GM12891 (cell line): Measurements from ENCODE around the gene EPDR1.

Source experiments
- DNase-seq: peaks from one replicate; pipeline ENCODE4 v3.0.0; 2011; ENCODE audit warnings: low spot score; ENCODE audit not compliant: insufficient read length
- FAIRE-seq: peaks from 2 replicates; lab custom pipeline; 2011; peaks lifted over from hg19 to GRCh38; lab: Jason Lieb, UNC
- PAX5 ChIP-seq: IDR thresholded peaks from 2 replicates; pipeline ENCODE4 v1.6.1; 2011; ENCODE audit warnings: low read length, moderate library complexity, mild to moderate bottlenecking; ENCODE audit not compliant: insufficient read depth, severe bottlenecking
- POLR2A ChIP-seq: IDR thresholded peaks from 2 replicates; pipeline ENCODE4 v1.6.1; 2011; ENCODE audit warnings: low read depth, low read length, control low read depth
- POLR2AphosphoS5 ChIP-seq: IDR thresholded peaks from 2 replicates; pipeline ENCODE4 v1.6.1; 2011; ENCODE audit warnings: low read depth, low read length, control low read depth
- POU2F2 ChIP-seq: IDR thresholded peaks from 2 replicates; pipeline ENCODE4 v1.6.1; 2011; ENCODE audit warnings: low read depth, mild to moderate bottlenecking, control low read depth, low read length, moderate library complexity
- SPI1 ChIP-seq: IDR thresholded peaks from 2 replicates; pipeline ENCODE4 v1.6.1; 2011; ENCODE audit warnings: low read depth, low read length, control low read depth
- TAF1 ChIP-seq: IDR thresholded peaks from 2 replicates; pipeline ENCODE4 v1.6.1; 2011; ENCODE audit warnings: low read depth, low read length, control low read depth

EPDR1 gene

DNA sequence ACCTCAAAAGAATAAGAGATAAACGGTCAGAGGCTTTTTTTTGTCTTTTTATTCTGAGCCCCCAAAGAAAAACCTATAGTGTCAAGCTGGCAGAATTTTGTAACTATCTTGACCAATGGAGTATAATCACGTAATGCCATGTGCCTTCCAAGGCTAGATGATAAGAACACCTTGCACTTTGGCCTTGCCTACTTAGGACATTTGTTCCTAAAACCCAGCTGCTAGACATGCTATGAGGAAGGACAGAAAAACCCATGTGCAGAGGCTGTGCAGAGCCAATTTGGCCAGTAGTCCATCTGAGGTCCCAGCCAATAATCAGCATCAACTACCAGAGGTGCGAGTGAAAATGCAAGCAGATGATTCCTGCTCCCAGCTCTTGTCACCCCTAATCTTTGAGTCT lies 69.9 kb downstream of the EPDR1 start:
- FAIRE-seq (no peak), DNase-seq (no peak)
- no peak for TF ChIP-seq POLR2AphosphoS5
- no peak for TF ChIP-seq POU2F2
- no peak for TF ChIP-seq SPI1
- no peak for TF ChIP-seq POLR2A
- no peak for TF ChIP-seq PAX5
- no peak for TF ChIP-seq TAF1

DNA sequence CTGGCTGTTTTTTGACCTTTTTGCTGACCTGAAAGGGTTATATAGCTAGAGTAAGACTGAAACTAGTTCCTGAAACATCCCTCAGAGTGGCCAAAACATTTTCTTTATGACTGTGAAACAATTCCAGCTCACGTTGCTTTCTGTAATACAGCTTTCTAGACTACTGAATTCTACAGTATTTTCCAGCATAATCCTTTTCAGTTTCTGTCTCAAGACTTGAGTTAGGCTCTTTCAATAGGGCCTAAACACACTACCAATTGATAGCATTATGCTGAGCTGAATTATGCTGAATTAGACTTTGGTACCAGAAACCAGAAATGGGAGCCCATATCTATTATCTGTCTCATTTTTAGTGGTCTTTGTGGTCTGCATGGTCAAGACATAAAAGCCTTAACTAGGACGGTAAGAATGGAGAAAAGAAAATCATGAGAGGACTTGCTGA lies 72.6 kb downstream of the EPDR1 start:
- DNase-seq, result no peak
- TF ChIP-seq PAX5 (no peak), POLR2A (no peak), POLR2AphosphoS5 (no peak), TAF1 (no peak), SPI1 (no peak), POU2F2 (no peak)
- FAIRE-seq, result no peak

DNA sequence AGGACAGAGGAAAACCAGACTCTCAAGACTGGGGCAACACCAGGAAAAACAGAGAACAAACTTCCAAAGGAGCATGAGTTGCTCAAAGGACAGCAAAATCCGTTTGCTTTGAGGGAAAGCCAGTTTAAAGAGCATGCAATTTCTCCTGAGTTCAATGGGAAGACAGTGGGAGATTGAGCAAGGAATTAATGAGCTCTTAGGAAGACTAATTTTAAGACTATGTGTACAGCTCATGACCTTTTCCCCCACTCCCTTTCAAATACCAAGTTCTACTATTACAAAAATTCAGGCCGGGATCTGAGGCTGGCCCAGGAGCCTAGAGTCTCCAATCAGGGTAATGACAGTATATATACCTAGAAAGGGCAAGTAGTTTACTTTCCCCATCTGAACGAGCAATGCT lies 79.2 kb downstream of the EPDR1 start:
- FAIRE-seq, result no peak
- no peak for TF ChIP-seq POLR2AphosphoS5
- TF ChIP-seq PAX5, result no peak
- DNase-seq, result no peak

DNA sequence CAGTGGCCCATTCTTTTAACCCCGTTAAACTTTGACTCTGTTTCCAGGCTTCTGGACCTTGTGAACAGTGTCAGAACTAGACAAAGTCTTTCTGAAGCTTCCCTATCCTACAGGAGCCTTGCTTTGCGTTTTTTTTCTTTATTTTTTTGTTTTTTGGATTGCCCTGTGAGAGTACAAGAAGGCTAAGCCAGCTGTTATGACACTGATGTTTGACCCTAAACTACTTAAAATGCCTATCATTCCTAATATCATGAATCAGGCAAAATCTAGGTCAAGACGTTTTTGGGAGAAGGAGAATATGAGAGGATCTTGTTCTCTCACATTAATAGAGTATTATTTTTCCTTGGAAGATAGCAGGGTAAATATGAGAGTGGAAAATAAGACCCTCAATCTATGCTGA lies 79.8 kb downstream of the EPDR1 start:
- DNase-seq, result no peak

More for the DNA sequence above, 79.8 kb downstream of the EPDR1 start:
- TF ChIP-seq POLR2A (no peak), PAX5 (no peak), POLR2AphosphoS5 (no peak), TAF1 (no peak), POU2F2 (no peak), SPI1 (no peak)
- FAIRE-seq, result no peak
